Adrenal gland (tissue), 12 donors: Measurements from ENCODE around the gene C3. TPM values are rescaled to one million over a fixed set of nuclear protein-coding genes. Genes with fewer than 3 reads are reported as not detected.
"Not testable (repeated sequence)": the region's sequence is repeated elsewhere in the genome, so short reads cannot be mapped to it uniquely, and the experiment has no call there.

ENCODE experiments used
- DNase-seq, 7 donors: peaks; one replicate each; pipeline ENCODE4 v3.0.0-alpha.2; 2019 to 2020
- H3K27ac ChIP-seq, 5 donors: fragments of 200-600 bp; sonication (generic) in 4 of 5; 1 replicate in 3 of 5; 2 replicates in 2 of 5; pipeline versions ENCODE4 v1.5.1 to v1.8.0; 2016 to 2020; ENCODE audit warnings: mild to moderate bottlenecking in 1 of 5
- H3K27me3 ChIP-seq: fragments of 200-600 bp; 2 replicates; pipeline ENCODE4 v1.8.0; 2021
- H3K36me3 ChIP-seq, 2 donors: fragments of 200-600 bp; replicated peaks in 1 of 2; 1 replicate in 1 of 2; 2 replicates in 1 of 2; pipeline versions ENCODE4 v1.5.1 to v1.8.0; 2018 to 2022
- H3K4me1 ChIP-seq, 2 donors: fragments of 200-600 bp; replicated peaks in 1 of 2; 1 replicate in 1 of 2; 2 replicates in 1 of 2; pipeline versions ENCODE4 v1.5.1 to v1.8.0; 2018 to 2021
- H3K4me3 ChIP-seq, 4 donors: fragments of 200-600 bp; sonication (generic) in 3 of 4; one replicate each; pipeline ENCODE4 v1.5.1; 2016 to 2018
- H3K9me3 ChIP-seq, 3 donors: fragments of 200-600 bp; sonication (generic) in 1 of 3; replicated peaks in 1 of 3; 1 replicate in 2 of 3; 2 replicates in 1 of 3; pipeline versions ENCODE4 v1.5.1 to v1.8.0; 2016 to 2021
- CTCF ChIP-seq, 6 experiments: fragments of 450-650 bp in 4 of 6; fragments of 200-600 bp in 2 of 6; sonication (generic) in 1 of 6; IDR thresholded peaks; 1 replicate in 5 of 6; 2 replicates in 1 of 6; pipeline versions ENCODE4 v1.5.1 to v1.8.0; 2016 to 2021; ENCODE audit warnings: antibody characterized with exemption in 6 of 6, mild to moderate bottlenecking in 2 of 6, moderate library complexity in 1 of 6
- POLR2A ChIP-seq, 2 donors: fragments of 450-650 bp; IDR thresholded peaks; one replicate each; pipeline ENCODE4 v1.6.1; 2017; ENCODE audit warnings: antibody characterized with exemption in 2 of 2, mild to moderate bottlenecking in 2 of 2, moderate library complexity in 1 of 2
- WGBS, 4 donors: extraction: QIAGEN DNeasy Blood & Tissue Kit in 2 of 4; methylation state at CpG; one replicate each; pipeline versions ENCODE4 v1.1.5 to v1.1.7; 2013 to 2017; 5-methylcytosine and 5-hydroxymethylcytosine counted together
- intact Hi-C, 2 donors: fragments of 100-400 bp; cut with DNase I; formaldehyde crosslinking; loops; one replicate each; pipeline versions ENCODE4 v1.14.1 to v1.15.0; 2022 to 2023
- polyA plus RNA-seq, 3 donors: library from polyadenylated mRNA; stranded (reverse); fragments of 200-250 nt in 2 of 3; fragments of 350-450 nt in 1 of 3; fragmentation: Illumina TruSeq in 1 of 3; extraction: RNeasy Lipid Tissue Mini Kit (QIAGEN cat#74804) in 1 of 3; gene quantifications; one replicate each; pipeline ENCODE4 v1.2.3, GENCODE V29; 2013 to 2014
- total RNA-seq, 9 donors: library from RNA; depleted of rRNA in 4 of 9; stranded (reverse); fragments of >200 nt in 4 of 9; fragments of 120-200 nt in 1 of 9; fragmentation: NEBNext Ultra II Directional in 1 of 9; extraction: Animal tissue kit (Norgen Biotek cat#: 25700) in 1 of 9; gene quantifications; one replicate each; pipeline versions ENCODE4 v1.1.0 to v1.2.4, GENCODE V29; 2013 to 2023
- donor health status: healthy with polysubstance abuse.
- donor health status: Bipolar disorder and iron deficiency.
- donor health status: DM: yes; HTN: yes; CAD: no.
- donor health status: DM: no; HTN: no; CAD: no.
- donor health status: DM: no; HTN: no; CAD: no.
- donor health status: DM: yes; HTN: yes; CAD: no.

Gene C3
- total and polyA plus RNA-seq, 12 donors = 2.4 to 5,179 (median 2,192) TPM

DNA sequence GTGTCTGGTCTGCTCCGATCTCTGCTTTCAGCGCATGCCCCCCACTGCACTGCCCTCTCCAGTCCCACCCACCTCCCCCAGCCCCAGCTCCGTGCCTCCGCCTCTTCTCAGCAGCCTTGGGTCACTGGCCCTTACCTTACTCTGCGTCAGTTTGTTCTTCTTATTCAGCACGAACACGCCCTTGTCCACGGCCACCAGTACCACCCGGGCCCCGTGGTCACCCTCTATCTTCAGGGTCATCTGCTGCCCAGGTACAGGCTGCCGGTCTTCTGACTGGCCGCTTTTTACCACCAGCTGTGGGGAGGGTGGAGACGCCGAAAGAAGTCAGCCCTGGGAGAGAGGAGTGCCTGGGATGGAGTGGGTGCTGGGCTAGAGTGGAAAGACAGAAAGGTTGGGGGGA lies 10.9 kb downstream of the C3 start:
- TF ChIP-seq CTCF (IDR thresholded peaks at IDR 0.05) = no peak
- no peak for TF ChIP-seq POLR2A (IDR thresholded peaks at IDR 0.05)
- WGBS, 4 donors = 53 to 67% (median 65%) methylated on average over 14 of the region's 14 CpGs

GRCh38 chr19:6708913-6709312 lies 11.5 kb downstream of the C3 start:
- WGBS, 4 donors = 76 to 89% (median 88%) methylated on average over 12 of the region's 12 CpGs
- H3K36me3 ChIP-seq = peaks cover 0 to 52% of the 10 kb centered on the region in 2 donors
- H3K4me1 ChIP-seq, H3K27me3 ChIP-seq, DNase-seq, intact Hi-C loops, H3K27ac ChIP-seq, H3K4me3 ChIP-seq, H3K9me3 ChIP-seq: not testable (repeated sequence)

More for the DNA sequence above, 10.9 kb downstream of the C3 start:
- Histone ChIP-seq H3K27ac (no peak overlapping the region), H3K4me3 (no peak overlapping the region), H3K27me3 (no peaks in the 10 kb centered on the region), H3K9me3 (no peaks in the 10 kb centered on the region), H3K36me3 (peaks cover 0 to 45% of the 10 kb centered on the region in 2 donors), H3K4me1 (no peaks in the 10 kb centered on the region)
- DNase-seq = no peak
- intact Hi-C loops = no loop called here

DNA sequence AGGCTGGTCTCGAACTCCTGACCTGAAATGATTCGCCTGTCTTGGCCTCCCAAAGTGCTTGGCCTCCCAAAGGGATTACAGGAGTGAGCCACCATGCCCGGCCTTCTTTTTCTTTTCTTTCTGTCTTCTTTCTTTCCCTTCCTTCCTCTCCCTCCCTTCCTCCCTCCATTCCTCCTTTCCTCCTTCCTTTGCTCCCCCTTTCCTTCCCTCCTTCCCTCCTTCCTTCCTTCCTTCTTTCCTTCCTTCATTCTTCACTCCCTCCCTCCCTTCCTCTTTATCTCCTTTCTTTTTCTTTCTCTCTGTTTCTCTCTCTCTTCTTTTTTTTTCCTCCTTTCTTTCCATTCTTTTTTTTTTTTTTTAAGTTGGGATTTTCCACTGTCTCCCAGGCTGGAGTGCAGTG lies 12.1 kb downstream of the C3 start:
- no peak for DNase-seq
- WGBS, 4 donors = 89 to 91% (median 90%) methylated on average over 3 of the region's 3 CpGs
- peaks cover 0 to 55% of the 10 kb centered on the region in 2 donors for H3K36me3 ChIP-seq
- TF ChIP-seq POLR2A (IDR thresholded peaks at IDR 0.05) (no peak), CTCF (IDR thresholded peaks at IDR 0.05) (no peak)
- no peaks in the 10 kb centered on the region for H3K9me3 ChIP-seq
- no peaks in the 10 kb centered on the region for H3K27me3 ChIP-seq
- H3K27ac ChIP-seq = no peak overlapping the region
- no peak overlapping the region for H3K4me3 ChIP-seq
- intact Hi-C loops = no loop called here
- no peaks in the 10 kb centered on the region for H3K4me1 ChIP-seq

DNA sequence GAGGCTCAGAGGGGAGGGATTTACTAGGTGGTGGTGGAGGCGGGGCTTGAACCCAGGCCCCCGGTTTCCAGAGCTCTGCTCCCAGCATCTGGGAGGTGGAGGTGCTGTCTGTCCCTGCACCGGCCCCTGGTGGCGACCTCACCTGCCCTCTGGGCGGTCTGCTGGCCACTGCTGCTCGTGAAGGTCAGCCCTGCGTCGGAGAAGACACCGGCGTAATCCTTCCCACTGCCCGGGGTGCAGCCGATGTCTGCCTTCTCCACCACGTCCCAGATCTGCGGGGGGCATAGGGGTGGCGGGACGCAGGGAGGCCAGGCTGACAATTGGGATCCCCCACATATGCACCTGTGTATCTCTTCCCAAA lies 12.8 kb downstream of the C3 start:
- intact Hi-C loops = no loop called here
- H3K4me1 ChIP-seq = no peaks in the 10 kb centered on the region
- no peak for TF ChIP-seq CTCF (IDR thresholded peaks at IDR 0.05)
- no peak for TF ChIP-seq POLR2A (IDR thresholded peaks at IDR 0.05)
- no peak overlapping the region for H3K27ac ChIP-seq
- DNase-seq = no peak
- H3K9me3 ChIP-seq = no peaks in the 10 kb centered on the region
- H3K4me3 ChIP-seq = no peak overlapping the region
- H3K27me3 ChIP-seq = no peaks in the 10 kb centered on the region
- peaks cover 0 to 58% of the 10 kb centered on the region in 2 donors for H3K36me3 ChIP-seq
- 62 to 77% (median 74%) methylated on average over 9 to 16 of the region's 16 CpGs for WGBS, 4 donors

DNA sequence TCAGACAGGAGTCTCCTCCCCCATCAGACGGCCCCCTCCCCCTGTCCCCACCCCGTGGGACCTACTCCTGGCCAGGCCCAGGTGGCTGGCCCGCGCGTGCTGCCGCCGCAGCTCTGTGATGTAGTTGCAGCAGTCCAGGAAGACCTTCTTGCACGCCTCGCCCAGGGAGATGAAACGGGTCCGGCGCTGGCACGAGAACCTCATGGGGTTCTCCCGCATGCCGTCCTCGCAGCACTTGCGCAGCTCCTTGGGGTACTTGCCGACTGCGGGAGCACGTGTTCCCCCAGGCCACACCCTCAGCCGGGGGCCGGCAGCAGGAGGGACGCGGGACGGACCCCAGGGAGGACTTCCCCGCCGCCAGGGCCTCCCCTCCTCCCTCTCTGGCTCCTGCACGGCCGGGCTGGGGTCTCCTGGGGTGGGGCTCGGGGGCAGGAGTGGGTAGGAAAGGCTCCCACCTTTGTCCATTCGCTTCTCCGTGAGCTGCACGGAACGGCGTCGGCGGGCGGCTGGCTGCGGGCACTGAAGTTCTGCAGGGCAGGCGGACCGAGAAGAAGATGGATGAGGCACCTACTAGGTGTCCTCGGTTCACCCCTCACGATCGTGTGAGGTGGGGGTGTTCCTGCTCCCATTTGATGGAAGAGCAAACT lies 13.3 kb downstream of the C3 start:
- H3K4me1 ChIP-seq = no peaks in the 10 kb centered on the region
- H3K4me3 ChIP-seq = no peak overlapping the region
- H3K27ac ChIP-seq = no peak overlapping the region
- DNase-seq = no peak
- TF ChIP-seq POLR2A (IDR thresholded peaks at IDR 0.05) (no peak), CTCF (IDR thresholded peaks at IDR 0.05) (no peak)
- H3K9me3 ChIP-seq = no peaks in the 10 kb centered on the region
- WGBS, 4 donors = 86 to 91% (median 88%) methylated on average over 18 to 44 of the region's 44 CpGs
- H3K27me3 ChIP-seq = no peaks in the 10 kb centered on the region
- peaks cover 0 to 58% of the 10 kb centered on the region in 2 donors for H3K36me3 ChIP-seq
- intact Hi-C loops = no loop called here
